HL-60/S4 (cell line): Measurements from ENCODE around the gene DPYSL5.

Experiments
- in situ Hi-C: fragments of 300-500 bp; cut with MboI; formaldehyde crosslinking; loops from 2 replicates; pipeline ENCODE4 v1.14.3; 2022; ENCODE audit warnings: low sequenced_read_pairs

The DPYSL5 gene

GRCh38 chr2:26951236-26951635 is 103.3 kb downstream of the DPYSL5 start:
- in situ Hi-C loops, result loop anchor here (10.0 kb wide), 1 partner anchor 334 kb away; the partner anchor contains the start of gene TRIM54

GRCh38 chr2:26952374-26952773 is 104.4 kb downstream of the DPYSL5 start:
- in situ Hi-C loops, result loop anchor here (10.0 kb wide), 1 partner anchor 332 kb away; the partner anchor contains the start of gene TRIM54

- in situ Hi-C loops, result loop anchor here (10.0 kb wide), 1 partner anchor 331 kb away; the partner anchor contains the start of gene TRIM54
These were observed 106.2 kb downstream of the DPYSL5 start for GRCh38 chr2:26954135-26954534.

GRCh38 chr2:26957041-26957440 is 109.1 kb downstream of the DPYSL5 start:
- in situ Hi-C loops, result loop anchor here (10.0 kb wide), 1 partner anchor 328 kb away; the partner anchor contains the start of gene TRIM54

GRCh38 chr2:26957534-26957933 is 109.6 kb downstream of the DPYSL5 start:
- in situ Hi-C loops, result loop anchor here (10.0 kb wide), 1 partner anchor 327 kb away; the partner anchor contains the start of gene TRIM54

GRCh38 chr2:26959331-26959730 is 111.4 kb downstream of the DPYSL5 start:
- in situ Hi-C loops, result loop anchor here (10.0 kb wide), 1 partner anchor 325 kb away; the partner anchor contains the start of gene TRIM54

GRCh38 chr2:26964446-26965130 is 116.7 kb downstream of the DPYSL5 start:
- in situ Hi-C loops, result loop anchor here (10.0 kb wide), 2 partner anchors 50 to 120 kb away; partner anchors contain the start of gene KHK

- in situ Hi-C loops, result loop anchor here (10.0 kb wide), 2 partner anchors 47 to 117 kb away; partner anchors contain the start of gene KHK
These were observed 120.1 kb downstream of the DPYSL5 start for GRCh38 chr2:26968001-26968400.

- in situ Hi-C loops, result loop anchor here (10.0 kb wide), 2 partner anchors 46 to 116 kb away; partner anchors contain the start of gene KHK
These were observed 121.3 kb downstream of the DPYSL5 start for GRCh38 chr2:26969077-26969844.

GRCh38 chr2:26970244-26970927 is 122.5 kb downstream of the DPYSL5 start, which contains the start of gene MAPRE3:
MAPRE3 (plus strand) TSS chr2:26970637; CDS start chr2:27022219, 51,582 bp downstream.
- in situ Hi-C loops, result no loop called here

- in situ Hi-C loops, result no loop called here
These were observed 123.1 kb downstream of the DPYSL5 start for GRCh38 chr2:26970928-26971627.

- in situ Hi-C loops, result no loop called here
These were observed 124.2 kb downstream of the DPYSL5 start for GRCh38 chr2:26971911-26972786.

GRCh38 chr2:26974352-26974751 is 126.4 kb downstream of the DPYSL5 start:
- in situ Hi-C loops, result no loop called here

- in situ Hi-C loops, result no loop called here
These were observed 127.2 kb downstream of the DPYSL5 start for GRCh38 chr2:26975102-26975501.

GRCh38 chr2:26975656-26976055 is 127.7 kb downstream of the DPYSL5 start:
- in situ Hi-C loops, result no loop called here

GRCh38 chr2:26976237-26976636 is 128.3 kb downstream of the DPYSL5 start:
- in situ Hi-C loops, result no loop called here

- in situ Hi-C loops, result no loop called here
These were observed 129.1 kb downstream of the DPYSL5 start for GRCh38 chr2:26977012-26977411.

- in situ Hi-C loops, result no loop called here
These were observed 130.2 kb downstream of the DPYSL5 start for GRCh38 chr2:26978061-26978596.

GRCh38 chr2:26979741-26980140 is 131.8 kb downstream of the DPYSL5 start:
- in situ Hi-C loops, result no loop called here
